Peyer's patch (tissue), 4 donors: ENCODE results near the gene TACR3. TPM values are rescaled to one million over a fixed set of nuclear protein-coding genes. Genes with fewer than 3 reads are reported as not detected.
"Not testable (repeated sequence)": the region's sequence is repeated elsewhere in the genome, so short reads cannot be mapped to it uniquely, and the experiment has no call there.

Experiments used
- DNase-seq, 3 donors: peaks; one replicate each; pipeline ENCODE4 v3.0.0-alpha.2; 2017 to 2019
- H3K27ac ChIP-seq, 4 donors: fragments of 200-600 bp; sonication (generic); one replicate each; pipeline ENCODE4 v1.5.1; 2016 to 2019
- H3K27me3 ChIP-seq, 2 donors: fragments of 200-600 bp; sonication (generic); one replicate each; pipeline ENCODE4 v1.5.1; 2019
- H3K36me3 ChIP-seq, 3 donors: fragments of 200-600 bp; sonication (generic); one replicate each; pipeline ENCODE4 v1.5.1; 2016 to 2019
- H3K4me1 ChIP-seq, 4 donors: fragments of 200-600 bp; sonication (generic); one replicate each; pipeline ENCODE4 v1.5.1; 2016 to 2019
- H3K4me3 ChIP-seq, 4 donors: fragments of 200-600 bp; sonication (generic); 1 replicate in 3 of 4; 2 replicates in 1 of 4; pipeline ENCODE4 v1.5.1; 2016 to 2019; ENCODE audit warnings: mild to moderate bottlenecking in 1 of 4
- H3K9me3 ChIP-seq, 4 donors: fragments of 200-600 bp; sonication (generic); one replicate each; pipeline ENCODE4 v1.5.1; 2016 to 2019; ENCODE audit warnings: mild to moderate bottlenecking in 1 of 4
- POLR2A ChIP-seq, 2 donors: fragments of 450-650 bp; IDR thresholded peaks; one replicate each; pipeline ENCODE4 v1.5.1; 2017; ENCODE audit warnings: antibody characterized with exemption in 2 of 2, mild to moderate bottlenecking in 2 of 2, moderate library complexity in 2 of 2
- total RNA-seq, 4 donors: library from RNA; depleted of rRNA; stranded (reverse); fragments of >200 nt; gene quantifications; one replicate each; pipeline ENCODE4 v1.1.0, GENCODE V29; 2016
- TF ChIP-seq, protein P1 (sequence below), 6 experiments: fragments of 450-650 bp in 4 of 6; fragments of 200-600 bp in 2 of 6; sonication (generic) in 1 of 6; IDR thresholded peaks; one replicate each; pipeline ENCODE4 v1.5.1; 2017 to 2019; ENCODE audit warnings: antibody characterized with exemption in 6 of 6, mild to moderate bottlenecking in 3 of 6, moderate library complexity in 1 of 6

Gene TACR3
- total RNA-seq: not detected

- no peak for DNase-seq
- TF ChIP-seq, protein P1, sequence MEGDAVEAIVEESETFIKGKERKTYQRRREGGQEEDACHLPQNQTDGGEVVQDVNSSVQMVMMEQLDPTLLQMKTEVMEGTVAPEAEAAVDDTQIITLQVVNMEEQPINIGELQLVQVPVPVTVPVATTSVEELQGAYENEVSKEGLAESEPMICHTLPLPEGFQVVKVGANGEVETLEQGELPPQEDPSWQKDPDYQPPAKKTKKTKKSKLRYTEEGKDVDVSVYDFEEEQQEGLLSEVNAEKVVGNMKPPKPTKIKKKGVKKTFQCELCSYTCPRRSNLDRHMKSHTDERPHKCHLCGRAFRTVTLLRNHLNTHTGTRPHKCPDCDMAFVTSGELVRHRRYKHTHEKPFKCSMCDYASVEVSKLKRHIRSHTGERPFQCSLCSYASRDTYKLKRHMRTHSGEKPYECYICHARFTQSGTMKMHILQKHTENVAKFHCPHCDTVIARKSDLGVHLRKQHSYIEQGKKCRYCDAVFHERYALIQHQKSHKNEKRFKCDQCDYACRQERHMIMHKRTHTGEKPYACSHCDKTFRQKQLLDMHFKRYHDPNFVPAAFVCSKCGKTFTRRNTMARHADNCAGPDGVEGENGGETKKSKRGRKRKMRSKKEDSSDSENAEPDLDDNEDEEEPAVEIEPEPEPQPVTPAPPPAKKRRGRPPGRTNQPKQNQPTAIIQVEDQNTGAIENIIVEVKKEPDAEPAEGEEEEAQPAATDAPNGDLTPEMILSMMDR (IDR thresholded peaks at IDR 0.05): no peak
- no peak for TF ChIP-seq POLR2A (IDR thresholded peaks at IDR 0.05)
- H3K9me3 ChIP-seq: no peaks in the 10 kb centered on the region
- H3K36me3 ChIP-seq: no peaks in the 10 kb centered on the region
- no peak within 1 kb of the TSS for H3K27ac ChIP-seq
- no peaks in the 10 kb centered on the region for H3K4me1 ChIP-seq
- H3K4me3 ChIP-seq: peak within 1 kb of the TSS in 1 of 4 donors; percentile 11
- H3K27me3 ChIP-seq: no peaks in the 10 kb centered on the region
Measured at GRCh38 chr4:103719830-103720207, at the start of gene TACR3. Gene TACR3, minus strand, starts transcription at chr4:103719985. Its CDS starts 310 bp downstream, at chr4:103719675.

DNA sequence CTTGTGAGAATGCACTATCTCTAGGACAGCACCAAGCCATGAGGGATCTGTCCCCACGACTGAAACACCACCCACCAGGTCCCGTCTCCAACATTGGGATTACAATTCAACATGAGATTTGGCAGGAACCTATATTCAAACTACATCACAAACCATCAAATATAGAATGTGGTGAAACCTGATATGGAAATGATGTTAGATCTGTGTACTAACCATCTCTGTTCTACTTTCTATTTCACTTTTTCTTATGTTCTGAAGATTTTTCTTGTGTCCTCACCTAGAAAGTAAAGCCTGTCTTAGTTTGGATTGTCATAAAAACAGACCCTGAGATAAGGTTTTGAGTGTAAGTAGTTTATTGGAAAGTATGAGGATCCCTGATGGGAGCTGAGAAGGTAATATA, 37.8 kb upstream of the TACR3 start:
- H3K4me1 ChIP-seq: no peaks in the 10 kb centered on the region
- H3K4me3 ChIP-seq: no peak overlapping the region
- DNase-seq: no peak
- H3K9me3 ChIP-seq: no peaks in the 10 kb centered on the region
- H3K36me3 ChIP-seq: no peaks in the 10 kb centered on the region
- H3K27ac ChIP-seq: no peak overlapping the region
- H3K27me3 ChIP-seq: no peaks in the 10 kb centered on the region
- no peak for TF ChIP-seq POLR2A (IDR thresholded peaks at IDR 0.05)
- TF ChIP-seq, protein P1 (IDR thresholded peaks at IDR 0.05): no peak

DNA sequence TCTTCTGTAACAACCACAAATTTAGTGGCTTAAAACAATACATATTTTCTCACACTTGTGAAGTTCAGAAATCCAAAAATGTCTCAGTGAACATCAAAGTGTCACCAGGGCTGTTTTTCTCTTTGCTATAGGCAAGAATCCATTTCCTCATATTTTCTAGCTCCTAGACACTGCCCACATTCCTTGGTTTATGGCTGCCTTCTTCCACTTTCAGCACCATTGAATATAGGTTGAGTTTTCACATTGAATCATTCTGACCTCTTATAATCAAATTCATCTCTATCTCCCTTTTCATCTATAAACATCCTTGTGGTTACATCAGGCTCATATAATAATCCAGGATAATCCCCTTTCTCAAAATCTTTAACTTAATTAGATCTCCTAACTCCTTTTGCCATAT, 37.0 kb upstream of the TACR3 start:
- no peak for DNase-seq
- Histone ChIP-seq H3K4me1 (no peaks in the 10 kb centered on the region), H3K9me3 (no peaks in the 10 kb centered on the region), H3K27me3 (no peaks in the 10 kb centered on the region), H3K27ac (no peak overlapping the region), H3K4me3 (no peak overlapping the region), H3K36me3 (no peaks in the 10 kb centered on the region)
- no peak for TF ChIP-seq POLR2A (IDR thresholded peaks at IDR 0.05)
- TF ChIP-seq, protein P1 (IDR thresholded peaks at IDR 0.05): no peak

DNA sequence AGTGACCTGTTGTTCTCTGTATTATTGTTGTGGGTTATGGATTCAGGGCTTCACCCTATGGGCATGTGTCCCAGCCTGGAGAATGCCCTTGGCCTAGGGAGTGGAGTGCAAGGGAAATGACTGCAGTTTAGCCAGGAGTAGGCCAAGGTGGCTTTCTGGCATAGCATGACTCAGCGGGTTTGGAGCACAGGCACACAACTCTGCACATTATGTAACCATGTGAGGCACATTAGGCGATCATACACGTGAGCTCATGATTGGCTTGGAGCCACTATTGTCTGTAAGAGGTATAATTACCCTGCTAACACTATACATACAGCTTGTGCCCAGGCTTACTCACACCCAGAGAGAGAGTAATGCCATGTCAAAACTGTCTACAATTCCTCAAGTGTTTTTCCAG, 35.1 kb upstream of the TACR3 start:
- DNase-seq: no peak
- no peaks in the 10 kb centered on the region for H3K4me1 ChIP-seq
- no peak overlapping the region for H3K4me3 ChIP-seq
- TF ChIP-seq, protein P1 (IDR thresholded peaks at IDR 0.05): no peak
- H3K27ac ChIP-seq: no peak overlapping the region
- H3K36me3 ChIP-seq: no peaks in the 10 kb centered on the region
- H3K27me3 ChIP-seq: no peaks in the 10 kb centered on the region
- no peaks in the 10 kb centered on the region for H3K9me3 ChIP-seq

- no peaks in the 10 kb centered on the region for H3K36me3 ChIP-seq
- H3K27ac ChIP-seq: no peak overlapping the region
- DNase-seq: no peak
- no peaks in the 10 kb centered on the region for H3K9me3 ChIP-seq
- TF ChIP-seq, protein P1 (IDR thresholded peaks at IDR 0.05): no peak
- TF ChIP-seq POLR2A (IDR thresholded peaks at IDR 0.05): no peak
- H3K27me3 ChIP-seq: no peaks in the 10 kb centered on the region
- H3K4me1 ChIP-seq: no peaks in the 10 kb centered on the region
- no peak overlapping the region for H3K4me3 ChIP-seq
Measured at GRCh38 chr4:103753868-103754653, 34.3 kb upstream of the TACR3 start.

- not testable (repeated sequence) for H3K9me3 ChIP-seq, H3K27me3 ChIP-seq, H3K36me3 ChIP-seq, H3K27ac ChIP-seq, H3K4me1 ChIP-seq, DNase-seq, H3K4me3 ChIP-seq
Measured at GRCh38 chr4:103723150-103723549, 3.4 kb upstream of the TACR3 start.
